K562 (cell line): Measurements from ENCODE around the gene UBALD2. TPM values are rescaled to one million over a fixed set of nuclear protein-coding genes. Genes with fewer than 3 reads are reported as not detected.
A peak's percentile ranks its signal among the peaks of the same experiment; 100 is the strongest.
"Not testable (repeated sequence)": the region's sequence is repeated elsewhere in the genome, so short reads cannot be mapped to it uniquely, and the experiment has no call there.

Experiments
- ZBTB40 ChIP-seq, 2 experiments: fragments of 450-650 bp in 1 of 2; sonication (generic) in 1 of 2; formaldehyde crosslinking in 1 of 2; IDR thresholded peaks; 2 replicates each; pipeline versions ENCODE4 v1.7.1 to v1.9.0; 2016 to 2022; ENCODE audit warnings: inconsistent platforms in 1 of 2, mild to moderate bottlenecking in 1 of 2, missing genetic modification reagents in 1 of 2
- polyA plus RNA-seq, 8 experiments: library from polyadenylated mRNA; depleted of rRNA in 4 of 8; stranded (reverse) in 5 of 8; unstranded in 3 of 8; fragments of >200 nt; fragmentation: Nextera tagmentation in 2 of 8; fragmentation: Illumina TruSeq in 1 of 8; extraction: Ambion mirVana in 2 of 8; extraction: Trizol in 1 of 8; gene quantifications; 2 replicates each; pipeline versions ENCODE4 v1.2.1 to v1.2.3, GENCODE V29; 2011 to 2014; ENCODE audit warnings: inconsistent platforms in 1 of 8, missing spikeins in 1 of 8
- total RNA-seq, 7 experiments: library from RNA; depleted of rRNA in 6 of 7; stranded (reverse); fragments of >200 nt in 6 of 7; fragmentation: Illumina TruSeq in 2 of 7; extraction: Trizol in 2 of 7; gene quantifications; 2 replicates each; pipeline versions ENCODE4 v1.2.1 to v1.2.3, GENCODE V29; 2011 to 2021; ENCODE audit warnings: low replicate concordance in 1 of 7

The UBALD2 gene
- total and polyA plus RNA-seq, 9 of the 15 experiments (the other 6 are each of a cell fraction or from before 2014, with no cell fraction given) = 2.3 to 94.1 (median 25.3) TPM

GRCh38 chr17:76267581-76268001 lies 2.4 kb downstream of the UBALD2 start (continued):
- 0 out of 2 replicates have a peak, but pooled peaks have one; percentile 38 for TF ChIP-seq ZBTB40 (IDR thresholded peaks at IDR 0.05)
- TF ChIP-seq ZBTB40 (CRISPR knock-in tag; IDR thresholded peaks at IDR 0.05) = not testable (repeated sequence)
